MM.1S (cell line): ENCODE measurements around the gene RPP38.
A peak's percentile ranks its signal among the peaks of the same experiment; 100 is the strongest.

Experiments used
- CTCF ChIP-seq: fragments of 300-600 bp; sonication (generic); IDR thresholded peaks from 2 replicates; pipeline ENCODE4 v1.5.1; 2016; ENCODE audit warnings: antibody characterized with exemption, low read length, mixed read lengths
- EZH2 ChIP-seq: fragments of 300-600 bp; sonication (generic); optimal IDR thresholded peaks from 2 replicates; pipeline ENCODE3; 2017; ENCODE audit warnings: low read depth, mild to moderate bottlenecking, antibody characterized with exemption, low read length, mixed read lengths
- EZH2phosphoT487 ChIP-seq: fragments of 300-600 bp; sonication (generic); IDR thresholded peaks from 2 replicates; pipeline ENCODE4 v1.6.1; 2018; ENCODE audit warnings: antibody characterized with exemption, low read length

- TF ChIP-seq CTCF = peak; percentile 24; the same call in 1 of the 2 replicates
- no peak for TF ChIP-seq EZH2
- no peak for TF ChIP-seq EZH2phosphoT487
Measured at GRCh38 chr10:15088428-15089261, 8.5 kb upstream of the RPP38 start, which contains the start of gene ACBD7.
